ENCODE results near the gene EMC10. TPM values are rescaled to one million over a fixed set of nuclear protein-coding genes. Genes with fewer than 3 reads are reported as not detected.

EMC10 gene
- total and polyA plus RNA-seq, 8 donors: 30.8 to 284 (median 57.6) TPM

GRCh38 chr19:50514346-50515167 is 38.2 kb downstream of the EMC10 start:
- TF ChIP-seq, protein P1, sequence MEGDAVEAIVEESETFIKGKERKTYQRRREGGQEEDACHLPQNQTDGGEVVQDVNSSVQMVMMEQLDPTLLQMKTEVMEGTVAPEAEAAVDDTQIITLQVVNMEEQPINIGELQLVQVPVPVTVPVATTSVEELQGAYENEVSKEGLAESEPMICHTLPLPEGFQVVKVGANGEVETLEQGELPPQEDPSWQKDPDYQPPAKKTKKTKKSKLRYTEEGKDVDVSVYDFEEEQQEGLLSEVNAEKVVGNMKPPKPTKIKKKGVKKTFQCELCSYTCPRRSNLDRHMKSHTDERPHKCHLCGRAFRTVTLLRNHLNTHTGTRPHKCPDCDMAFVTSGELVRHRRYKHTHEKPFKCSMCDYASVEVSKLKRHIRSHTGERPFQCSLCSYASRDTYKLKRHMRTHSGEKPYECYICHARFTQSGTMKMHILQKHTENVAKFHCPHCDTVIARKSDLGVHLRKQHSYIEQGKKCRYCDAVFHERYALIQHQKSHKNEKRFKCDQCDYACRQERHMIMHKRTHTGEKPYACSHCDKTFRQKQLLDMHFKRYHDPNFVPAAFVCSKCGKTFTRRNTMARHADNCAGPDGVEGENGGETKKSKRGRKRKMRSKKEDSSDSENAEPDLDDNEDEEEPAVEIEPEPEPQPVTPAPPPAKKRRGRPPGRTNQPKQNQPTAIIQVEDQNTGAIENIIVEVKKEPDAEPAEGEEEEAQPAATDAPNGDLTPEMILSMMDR (IDR thresholded peaks at IDR 0.05): no peak
- TF ChIP-seq POLR2AphosphoS5 (IDR thresholded peaks at IDR 0.05) (no peak), POLR2A (IDR thresholded peaks at IDR 0.05) (no peak), EP300 (IDR thresholded peaks at IDR 0.05) (no peak)
- Histone ChIP-seq H3K4me3 (no peak overlapping the region), H3K27me3 (peaks cover 0 to 15% (median 6%) of the 10 kb centered on the region in 3 donors), H3K27ac (no peak overlapping the region), H3K4me1 (peaks cover 5 to 22% (median 20%) of the 10 kb centered on the region in 4 donors), H3K9me3 (no peaks in the 10 kb centered on the region), H3K36me3 (peaks cover 0 to 17% (median 2%) of the 10 kb centered on the region in 4 donors)
- 38 to 47% (median 40%) methylated on average over 35 to 38 of the region's 38 CpGs for WGBS, 5 donors
- intact Hi-C loops (cut with DNase I; ENCODE audit: low total_unique reads): no loop called here
- peak in 1 of 2 donors; percentile 68 for DNase-seq

DNA sequence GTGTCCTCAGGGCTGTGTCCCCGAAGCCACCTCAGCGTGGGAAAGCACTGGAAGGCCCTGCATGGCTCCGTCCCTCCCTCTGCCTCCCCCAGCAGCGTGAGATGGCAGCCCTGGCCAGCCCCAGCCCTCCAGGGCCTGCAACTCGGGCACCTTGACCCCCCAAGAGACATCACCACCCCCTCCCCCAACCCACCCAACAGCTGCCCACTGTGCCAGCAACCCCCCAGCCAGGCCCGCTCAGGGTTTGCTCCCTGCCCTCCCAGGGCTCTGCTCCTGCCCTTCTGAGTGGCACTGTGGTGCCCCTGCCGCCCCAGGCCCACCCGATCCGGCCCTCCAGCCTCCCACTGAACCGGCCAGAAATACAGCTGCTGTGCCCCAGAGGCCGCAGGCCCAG is 38.9 kb downstream of the EMC10 start:
- H3K27me3 ChIP-seq: peaks cover 0 to 15% (median 6%) of the 10 kb centered on the region in 3 donors
- WGBS, 5 donors: 71 to 80% (median 76%) methylated on average over 7 to 11 of the region's 11 CpGs
- intact Hi-C loops (cut with DNase I; ENCODE audit: low total_unique reads): no loop called here
- no peak overlapping the region for H3K4me3 ChIP-seq
- H3K9me3 ChIP-seq: no peaks in the 10 kb centered on the region
- TF ChIP-seq POLR2A (IDR thresholded peaks at IDR 0.05) (no peak), POLR2AphosphoS5 (IDR thresholded peaks at IDR 0.05) (no peak), EP300 (IDR thresholded peaks at IDR 0.05) (no peak)
- TF ChIP-seq, protein P1 (IDR thresholded peaks at IDR 0.05): no peak
- peaks cover 3 to 18% (median 17%) of the 10 kb centered on the region in 4 donors for H3K4me1 ChIP-seq
- DNase-seq: no peak
- peaks cover 0 to 17% (median 2%) of the 10 kb centered on the region in 4 donors for H3K36me3 ChIP-seq
- H3K27ac ChIP-seq: no peak overlapping the region

DNA sequence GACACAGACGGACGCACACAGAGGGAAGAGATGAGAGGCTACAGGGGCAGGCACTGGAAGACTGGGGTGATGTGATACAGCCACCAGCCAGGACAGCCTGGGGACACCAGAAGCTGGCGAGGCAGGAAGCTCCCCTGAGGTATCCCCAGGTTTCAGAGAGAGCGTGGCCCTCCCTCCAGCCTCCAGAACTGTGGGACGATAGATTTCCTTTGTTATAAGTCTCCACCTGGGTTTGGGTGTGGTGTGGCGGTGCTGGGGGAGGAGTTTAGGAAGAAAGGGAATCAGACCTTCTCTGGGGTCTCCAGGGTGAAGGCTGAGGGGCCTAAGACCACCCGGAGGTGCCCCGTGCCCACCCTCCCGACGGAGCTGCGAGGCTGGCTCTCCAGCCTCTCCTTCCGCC is 40.1 kb downstream of the EMC10 start:
- Histone ChIP-seq H3K9me3 (no peaks in the 10 kb centered on the region), H3K36me3 (peaks cover 0 to 17% (median 2%) of the 10 kb centered on the region in 4 donors), H3K27me3 (peaks cover 0 to 15% (median 6%) of the 10 kb centered on the region in 3 donors), H3K4me3 (no peak overlapping the region), H3K4me1 (peaks cover 0 to 11% (median 9%) of the 10 kb centered on the region in 4 donors), H3K27ac (no peak overlapping the region)
- no peak for DNase-seq
- WGBS, 5 donors: 41 to 57% (median 44%) methylated on average over 12 of the region's 12 CpGs
- TF ChIP-seq POLR2A (IDR thresholded peaks at IDR 0.05): no peak
- TF ChIP-seq, protein P1 (IDR thresholded peaks at IDR 0.05): no peak
- TF ChIP-seq EP300 (IDR thresholded peaks at IDR 0.05): no peak
- no peak for TF ChIP-seq POLR2AphosphoS5 (IDR thresholded peaks at IDR 0.05)
- intact Hi-C loops (cut with DNase I; ENCODE audit: low total_unique reads): no loop called here

GRCh38 chr19:50516964-50517703 is 40.8 kb downstream of the EMC10 start:
- WGBS, 5 donors: 59 to 63% (median 60%) methylated on average over 43 to 53 of the region's 53 CpGs
- Histone ChIP-seq H3K27me3 (peaks cover 0 to 15% (median 6%) of the 10 kb centered on the region in 3 donors), H3K4me3 (no peak overlapping the region), H3K9me3 (no peaks in the 10 kb centered on the region), H3K36me3 (peaks cover 0 to 17% (median 2%) of the 10 kb centered on the region in 4 donors), H3K27ac (no peak overlapping the region), H3K4me1 (peaks cover 0 to 4% (median 3%) of the 10 kb centered on the region in 4 donors)
- intact Hi-C loops (cut with DNase I; ENCODE audit: low total_unique reads): no loop called here
- TF ChIP-seq POLR2A (IDR thresholded peaks at IDR 0.05) (no peak), POLR2AphosphoS5 (IDR thresholded peaks at IDR 0.05) (no peak), EP300 (IDR thresholded peaks at IDR 0.05) (no peak)
- TF ChIP-seq, protein P1 (IDR thresholded peaks at IDR 0.05): no peak
- no peak for DNase-seq

All from stomach (tissue), 9 donors.